ENCODE results near the gene TANC1.

The TANC1 gene

GRCh38 chr2:159066541-159067156 is 98.2 kb downstream of the TANC1 start:
- no peak for DNase-seq

GRCh38 chr2:159067971-159068370 is 99.5 kb downstream of the TANC1 start:
- DNase-seq, result no peak

GRCh38 chr2:159069229-159069628 is 100.8 kb downstream of the TANC1 start:
- no peak for DNase-seq

- no peak for DNase-seq
Measured at GRCh38 chr2:159070235-159070634, 101.8 kb downstream of the TANC1 start.

- no peak for DNase-seq
Measured at GRCh38 chr2:159071190-159071915, 102.9 kb downstream of the TANC1 start.

GRCh38 chr2:159072795-159073194 is 104.4 kb downstream of the TANC1 start:
- DNase-seq, result no peak

GRCh38 chr2:159073256-159073655 is 104.8 kb downstream of the TANC1 start:
- no peak for DNase-seq

- no peak for DNase-seq
Measured at GRCh38 chr2:159074605-159075004, 106.2 kb downstream of the TANC1 start.

GRCh38 chr2:159075727-159076126 is 107.3 kb downstream of the TANC1 start:
- no peak for DNase-seq

GRCh38 chr2:159076241-159076640 is 107.8 kb downstream of the TANC1 start:
- no peak for DNase-seq

GRCh38 chr2:159077869-159078268 is 109.4 kb downstream of the TANC1 start:
- DNase-seq, result no peak

- DNase-seq, result no peak
Measured at GRCh38 chr2:159078443-159078842, 110.0 kb downstream of the TANC1 start.

GRCh38 chr2:159080641-159081040 is 112.2 kb downstream of the TANC1 start:
- DNase-seq, result no peak

GRCh38 chr2:159082119-159082518 is 113.7 kb downstream of the TANC1 start:
- DNase-seq, result no peak

GRCh38 chr2:159084384-159085370 is 116.2 kb downstream of the TANC1 start:
- no peak for DNase-seq

- DNase-seq, result no peak
Measured at GRCh38 chr2:159086342-159086741, 117.9 kb downstream of the TANC1 start.

- DNase-seq, result no peak
Measured at GRCh38 chr2:159086826-159087225, 118.4 kb downstream of the TANC1 start.

- DNase-seq, result no peak
Measured at GRCh38 chr2:159088906-159089305, 120.5 kb downstream of the TANC1 start.

GRCh38 chr2:159089543-159089942 is 121.1 kb downstream of the TANC1 start:
- DNase-seq, result no peak

GRCh38 chr2:159090514-159091201 is 122.2 kb downstream of the TANC1 start:
- DNase-seq, result no peak

GRCh38 chr2:159091381-159091780 is 122.9 kb downstream of the TANC1 start:
- no peak for DNase-seq

GRCh38 chr2:159091976-159092375 is 123.5 kb downstream of the TANC1 start:
- peak; percentile 39 for DNase-seq

GRCh38 chr2:159093497-159093896 is 125.1 kb downstream of the TANC1 start:
- no peak for DNase-seq

All from CD4-positive, alpha-beta T cell treated with Interleukin-6 for 4 hours (primary cell).